Fibroblast of lung (primary cell): Measurements from ENCODE around the gene SLC22A7.

Experiments
- CTCF ChIP-seq, 2 donors: IDR thresholded peaks in 1 of 2; conservative IDR thresholded peaks in 1 of 2; 1 replicate in 1 of 2; 2 replicates in 1 of 2; pipeline ENCODE4 v1.5.1; 2011 to 2012; ENCODE audit warnings: low read length in 2 of 2, control low read depth in 1 of 2, inconsistent platforms in 1 of 2, low read depth in 1 of 2, mild to moderate bottlenecking in 1 of 2
- EZH2 ChIP-seq: IDR thresholded peaks from 2 replicates; pipeline ENCODE4 v1.5.1; 2012; ENCODE audit warnings: low read length, control low read depth, mild to moderate bottlenecking; ENCODE audit errors: missing control alignments

GRCh38 chr6:43338243-43338642, 40.2 kb downstream of the SLC22A7 start:
- TF ChIP-seq CTCF (conservative IDR thresholded peaks at IDR 0.05 in 1 of 2, IDR thresholded peaks at IDR 0.05 in 1 of 2; ENCODE audit: low read depth in 1 of 2, low read length in 2 of 2) (no peak), EZH2 (no peak)
